Calu3 (cell line): Measurements from ENCODE around the gene ZNF823. TPM values are rescaled to one million over a fixed set of nuclear protein-coding genes. Genes with fewer than 3 reads are reported as not detected.

Experiments used
- BruUV-seq: library from RNA; stranded (reverse); fragments of 400-500 nt; replicated peaks from 2 replicates; lab custom pipeline; 2021; lab: Mats Ljungman, UMichigan
- CTCF ChIA-PET: fragments of 300-600 bp; sonication (Branson Sonifier 250); formaldehyde crosslinking; loops from one replicate; lab custom pipeline; 2022; ENCODE audit warnings: antibody characterized with exemption; lab: Charles Lee
- DNase-seq: peaks from one replicate; pipeline ENCODE4 v3.0.0; 2022
- H3K27ac Mint-ChIP-seq: one replicate; pipeline ENCODE4 v1.8.0; 2022; ENCODE audit warnings: mixed read lengths; ENCODE audit not compliant: unreplicated experiment
- H3K27me3 Mint-ChIP-seq: one replicate; pipeline ENCODE4 v1.8.0; 2022; ENCODE audit warnings: mixed read lengths; ENCODE audit not compliant: unreplicated experiment
- H3K36me3 Mint-ChIP-seq: one replicate; pipeline ENCODE4 v1.8.0; 2022; ENCODE audit warnings: mild to moderate bottlenecking, moderate library complexity, mixed read lengths; ENCODE audit not compliant: insufficient read depth, unreplicated experiment
- H3K4me1 Mint-ChIP-seq: one replicate; pipeline ENCODE4 v1.8.0; 2022; ENCODE audit warnings: mild to moderate bottlenecking, low read depth, mixed read lengths; ENCODE audit not compliant: unreplicated experiment
- H3K4me3 Mint-ChIP-seq: one replicate; pipeline ENCODE4 v1.8.0; 2022; ENCODE audit warnings: mild to moderate bottlenecking, low read depth, moderate library complexity, mixed read lengths; ENCODE audit not compliant: unreplicated experiment
- H3K9me3 Mint-ChIP-seq: one replicate; pipeline ENCODE4 v1.8.0; 2022; ENCODE audit warnings: low read depth, mixed read lengths; ENCODE audit not compliant: unreplicated experiment
- intact Hi-C: fragments of 100-400 bp; cut with micrococcal nuclease; formaldehyde crosslinking; loops from one replicate; pipeline ENCODE4 v1.10.0; 2022; ENCODE audit not compliant: unreplicated experiment
- total RNA-seq: library from RNA; stranded (reverse); gene quantifications from 2 replicates; pipeline ENCODE4 v1.2.3, GENCODE V29; 2022
- TF ChIP-seq, protein P1 (sequence below): fragments of 200-600 bp; IDR thresholded peaks from one replicate; pipeline ENCODE4 v1.8.0; 2022; ENCODE audit warnings: antibody characterized with exemption; ENCODE audit not compliant: unreplicated experiment

Gene ZNF823
- total RNA-seq, 1 experiment from 2014 or later: 7.4 TPM

DNA sequence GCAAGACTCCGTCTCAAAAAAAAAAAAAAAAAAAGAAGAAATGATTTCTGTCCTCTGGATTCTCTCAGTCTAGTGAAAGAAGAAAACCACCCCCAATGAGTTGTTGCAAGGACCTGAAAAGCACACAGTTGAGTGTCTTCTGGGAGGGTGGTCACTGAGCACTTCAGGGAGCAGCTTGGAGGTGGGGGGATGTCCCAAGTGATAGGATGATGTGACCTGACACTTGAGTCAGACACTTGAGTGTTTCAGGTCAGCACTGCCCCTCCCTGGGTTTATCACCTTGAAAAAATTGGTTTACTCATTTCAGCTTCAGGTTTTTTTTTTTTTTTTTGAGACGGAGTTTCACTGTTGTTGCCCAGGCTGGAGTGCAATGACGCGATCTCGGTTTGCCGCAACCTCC is 63.2 kb downstream of the ZNF823 start:
- no TSS peak for BruUV-seq
- TF ChIP-seq, protein P1, sequence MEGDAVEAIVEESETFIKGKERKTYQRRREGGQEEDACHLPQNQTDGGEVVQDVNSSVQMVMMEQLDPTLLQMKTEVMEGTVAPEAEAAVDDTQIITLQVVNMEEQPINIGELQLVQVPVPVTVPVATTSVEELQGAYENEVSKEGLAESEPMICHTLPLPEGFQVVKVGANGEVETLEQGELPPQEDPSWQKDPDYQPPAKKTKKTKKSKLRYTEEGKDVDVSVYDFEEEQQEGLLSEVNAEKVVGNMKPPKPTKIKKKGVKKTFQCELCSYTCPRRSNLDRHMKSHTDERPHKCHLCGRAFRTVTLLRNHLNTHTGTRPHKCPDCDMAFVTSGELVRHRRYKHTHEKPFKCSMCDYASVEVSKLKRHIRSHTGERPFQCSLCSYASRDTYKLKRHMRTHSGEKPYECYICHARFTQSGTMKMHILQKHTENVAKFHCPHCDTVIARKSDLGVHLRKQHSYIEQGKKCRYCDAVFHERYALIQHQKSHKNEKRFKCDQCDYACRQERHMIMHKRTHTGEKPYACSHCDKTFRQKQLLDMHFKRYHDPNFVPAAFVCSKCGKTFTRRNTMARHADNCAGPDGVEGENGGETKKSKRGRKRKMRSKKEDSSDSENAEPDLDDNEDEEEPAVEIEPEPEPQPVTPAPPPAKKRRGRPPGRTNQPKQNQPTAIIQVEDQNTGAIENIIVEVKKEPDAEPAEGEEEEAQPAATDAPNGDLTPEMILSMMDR: no peak
- DNase-seq: no peak
- H3K4me1 Mint-ChIP-seq: no peaks in the 10 kb centered on the region
- CTCF ChIA-PET: no interaction called here
- H3K36me3 Mint-ChIP-seq: peaks cover 5% of the 10 kb centered on the region
- peaks cover 11% of the 10 kb centered on the region for H3K9me3 Mint-ChIP-seq
- no peak overlapping the region for H3K4me3 Mint-ChIP-seq
- intact Hi-C loops: no loop called here
- no peaks in the 10 kb centered on the region for H3K27me3 Mint-ChIP-seq
- no peak overlapping the region for H3K27ac Mint-ChIP-seq

DNA sequence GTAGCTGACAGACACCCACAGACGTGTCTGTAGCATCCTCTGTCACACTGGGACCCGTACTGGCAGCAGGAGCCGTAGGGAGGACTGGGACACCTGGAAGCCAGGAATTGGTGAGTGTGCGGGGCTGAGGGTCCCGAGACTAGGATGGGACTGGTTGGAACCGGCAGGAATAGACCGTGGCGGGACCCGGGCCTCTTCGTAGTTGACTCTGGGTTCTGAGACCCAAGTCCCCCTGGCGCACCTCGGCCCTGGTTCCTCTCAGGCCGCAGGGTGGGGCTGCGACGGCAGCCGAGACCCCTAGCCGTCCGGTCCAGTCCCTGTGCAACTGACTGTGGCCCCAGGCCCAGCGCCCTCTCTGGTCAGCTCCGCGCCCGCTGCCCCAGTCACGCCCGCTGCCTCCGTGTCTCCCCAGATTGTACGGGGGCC is 64.7 kb downstream of the ZNF823 start:
- H3K27me3 Mint-ChIP-seq: no peaks in the 10 kb centered on the region
- H3K27ac Mint-ChIP-seq: no peak overlapping the region
- no peak overlapping the region for H3K4me3 Mint-ChIP-seq
- intact Hi-C loops: no loop called here
- H3K9me3 Mint-ChIP-seq: peaks cover 14% of the 10 kb centered on the region
- no peaks in the 10 kb centered on the region for H3K4me1 Mint-ChIP-seq
- TF ChIP-seq, protein P1: no peak
- DNase-seq: no peak
- no TSS peak for BruUV-seq
- CTCF ChIA-PET: no interaction called here
- peaks cover 5% of the 10 kb centered on the region for H3K36me3 Mint-ChIP-seq

DNA sequence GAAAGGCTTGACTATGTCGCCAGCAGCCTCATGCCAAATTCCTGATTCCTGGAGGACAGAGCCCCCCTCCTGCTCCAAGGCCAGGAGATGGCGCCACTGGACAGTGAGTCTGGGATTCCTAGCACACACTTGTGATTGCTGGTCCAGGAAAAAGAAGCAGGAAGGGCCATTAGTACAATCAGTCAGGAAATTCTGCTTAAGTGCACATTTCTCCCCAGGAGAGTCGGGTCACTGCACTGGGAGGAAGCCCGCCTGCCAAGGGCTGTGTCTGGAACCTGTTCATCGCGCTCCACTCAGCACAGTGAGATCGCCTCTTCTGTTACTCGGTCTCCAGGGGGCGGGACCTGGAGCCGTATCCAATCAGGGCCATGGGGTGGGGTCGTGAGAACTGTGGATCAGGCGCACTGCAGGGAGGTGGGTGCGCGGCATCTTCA is 65.1 kb downstream of the ZNF823 start:
- CTCF ChIA-PET: no interaction called here
- BruUV-seq: no TSS peak
- TF ChIP-seq, protein P1: no peak
- no peak for DNase-seq
- H3K27me3 Mint-ChIP-seq: no peaks in the 10 kb centered on the region
- H3K4me3 Mint-ChIP-seq: no peak overlapping the region
- no peak overlapping the region for H3K27ac Mint-ChIP-seq
- intact Hi-C loops: no loop called here
- H3K36me3 Mint-ChIP-seq: peaks cover 5% of the 10 kb centered on the region
- H3K4me1 Mint-ChIP-seq: no peaks in the 10 kb centered on the region
- peaks cover 14% of the 10 kb centered on the region for H3K9me3 Mint-ChIP-seq

Other genes with a start within 250 kb of the ZNF823 start
- gene ZNF653, start 233.1 kb downstream of the ZNF823 start, total RNA-seq: 8.8 and 9.5 TPM in 2 replicates
- gene ECSIT, start 209.8 kb downstream of the ZNF823 start, total RNA-seq: 19.3 and 22.1 TPM in 2 replicates
- not detected in 2 replicates for gene CNN1, start 200.1 kb downstream of the ZNF823 start, total RNA-seq
- 36.5 and 38.3 TPM in 2 replicates for gene ELOF1, start 179.7 kb downstream of the ZNF823 start, total RNA-seq
- 0.94 and 2.2 TPM in 2 replicates for gene ACP5, start 161.3 kb downstream of the ZNF823 start, total RNA-seq
- 12.0 and 13.3 TPM in 2 replicates for gene ZNF627, start 141.5 kb downstream of the ZNF823 start, total RNA-seq
- 2.5 and 3.4 TPM in 2 replicates for gene ZNF441, start 28.1 kb upstream of the ZNF823 start, total RNA-seq
- gene ZNF491, start 59.6 kb upstream of the ZNF823 start, total RNA-seq: 0.24 and 0.92 TPM in 2 replicates
- gene ZNF440, start 75.3 kb upstream of the ZNF823 start, total RNA-seq: 14.4 and 21.2 TPM in 2 replicates
- gene ZNF439, start 109.8 kb upstream of the ZNF823 start, total RNA-seq: 0.71 TPM in 2 replicates
- 9.4 and 10.3 TPM in 2 replicates for gene ZNF69, start 148.8 kb upstream of the ZNF823 start, total RNA-seq
- gene ZNF700, start 186.2 kb upstream of the ZNF823 start, total RNA-seq: 11.4 and 11.7 TPM in 2 replicates
- gene ZNF763, start 226.1 kb upstream of the ZNF823 start, total RNA-seq: 1.7 and 2.0 TPM in 2 replicates